Bronchial epithelial cell (primary cell): Measurements from ENCODE around the gene MOSPD3. TPM values are rescaled to one million over a fixed set of nuclear protein-coding genes. Genes with fewer than 3 reads are reported as not detected.
A peak's percentile ranks its signal among the peaks of the same experiment; 100 is the strongest.

Source experiments
- DNase-seq: peaks from one replicate; pipeline ENCODE4 v3.0.0-alpha.2; 2010; ENCODE audit warnings: low read depth
- FAIRE-seq: peaks from 2 replicates; lab custom pipeline; 2011; peaks lifted over from hg19 to GRCh38; lab: Jason Lieb, UNC
- H3K27me3 ChIP-seq: 2 replicates; pipeline ENCODE4 v1.5.1; 2011; ENCODE audit warnings: low read length; ENCODE audit not compliant: control insufficient read depth, insufficient read depth
- H3K36me3 ChIP-seq: 2 replicates; pipeline ENCODE4 v1.5.1; 2011; ENCODE audit warnings: low read length; ENCODE audit not compliant: control insufficient read depth, insufficient read depth
- H3K4me3 ChIP-seq: 2 replicates; pipeline ENCODE4 v1.5.1; 2011; ENCODE audit warnings: mild to moderate bottlenecking, low read depth, low read length, control low read depth
- CTCF ChIP-seq: IDR thresholded peaks from 2 replicates; pipeline ENCODE4 v1.5.1; 2011; ENCODE audit warnings: mild to moderate bottlenecking, moderate library complexity, low read length, control low read depth, inconsistent platforms; ENCODE audit not compliant: insufficient read depth, severe bottlenecking
- total RNA-seq: library from RNA; depleted of rRNA; stranded (reverse); fragments of >200 nt; gene quantifications from 2 replicates; pipeline ENCODE4 v1.2.1, GENCODE V29; 2014

Gene MOSPD3
- total RNA-seq, 1 donor from 2014 or later, result 1.8 TPM

- no peak for TF ChIP-seq CTCF
- Histone ChIP-seq H3K4me3 (no peak overlapping the region), H3K27me3 (no peaks in the 10 kb centered on the region), H3K36me3 (peaks cover 1% of the 10 kb centered on the region)
- no peak for DNase-seq
- no peak for FAIRE-seq
Measured at GRCh38 chr7:100567031-100567730, 45.2 kb upstream of the MOSPD3 start.

GRCh38 chr7:100567751-100568175, 44.6 kb upstream of the MOSPD3 start:
- DNase-seq, result no peak
- no peaks in the 10 kb centered on the region for H3K27me3 ChIP-seq
- no peak for TF ChIP-seq CTCF
- H3K4me3 ChIP-seq, result no peak overlapping the region
- FAIRE-seq, result no peak
- H3K36me3 ChIP-seq, result peaks cover 2% of the 10 kb centered on the region

- FAIRE-seq (no peak), DNase-seq (no peak)
- TF ChIP-seq CTCF, result no peak
- Histone ChIP-seq H3K4me3 (no peak overlapping the region), H3K36me3 (peaks cover 4% of the 10 kb centered on the region), H3K27me3 (no peaks in the 10 kb centered on the region)
Measured at GRCh38 chr7:100568176-100568895, 44.0 kb upstream of the MOSPD3 start.

- H3K4me3 ChIP-seq, result peak overlapping the region; percentile 17
- peaks cover 5% of the 10 kb centered on the region for H3K36me3 ChIP-seq
- H3K27me3 ChIP-seq, result no peaks in the 10 kb centered on the region
- no peak for DNase-seq
- peak; percentile 54 for TF ChIP-seq CTCF
- peak; percentile 60 for FAIRE-seq
Measured at GRCh38 chr7:100568896-100569844, 43.2 kb upstream of the MOSPD3 start.

- no peaks in the 10 kb centered on the region for H3K27me3 ChIP-seq
- TF ChIP-seq CTCF, result no peak
- DNase-seq (no peak), FAIRE-seq (no peak)
- no peak overlapping the region for H3K4me3 ChIP-seq
- peaks cover 16% of the 10 kb centered on the region for H3K36me3 ChIP-seq
Measured at GRCh38 chr7:100570954-100571828, 41.1 kb upstream of the MOSPD3 start.
